OCI-LY3 (cell line): ENCODE data around the gene CDH5.

Source experiments
- CTCF ChIP-seq: fragments of 200-600, 300-600 bp; sonication (generic); IDR thresholded peaks from 2 replicates; pipeline ENCODE4 v1.5.1; 2014; ENCODE audit warnings: antibody characterized with exemption, low read length, low read depth
- EZH2phosphoT487 ChIP-seq: fragments of 200-600 bp; shearing (Covaris generic); IDR thresholded peaks from 2 replicates; pipeline ENCODE4 v1.6.1; 2018; ENCODE audit warnings: antibody characterized with exemption, mixed run types, low read depth

DNA sequence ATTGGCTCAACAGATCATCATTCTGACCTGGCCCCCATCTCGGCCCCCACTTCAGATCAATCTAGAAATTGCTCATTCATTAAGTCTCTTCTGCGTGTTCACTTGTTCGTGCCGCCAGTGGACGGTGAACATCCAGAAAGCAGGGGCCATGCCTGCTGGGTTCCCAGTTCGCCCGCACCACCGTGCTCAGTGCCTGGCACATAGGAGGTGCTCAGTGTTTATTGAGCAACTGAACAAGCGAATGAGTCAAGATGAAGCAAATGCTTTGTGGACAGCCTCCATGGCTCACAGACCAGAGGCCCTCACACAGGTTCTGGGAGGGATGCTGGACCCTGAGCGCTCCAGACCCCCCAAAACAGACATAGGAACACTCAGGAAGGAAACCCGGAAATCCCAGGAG lies 74.5 kb downstream of the CDH5 start:
- TF ChIP-seq CTCF (no peak), EZH2phosphoT487 (no peak)
